Activated CD8-positive, alpha-beta T cell treated with anti-CD3 and anti-CD28 coated beads, Interleukin-2, amount 10 ng/mL, durations not matched to agents 7 days and 5 days (primary cell): ENCODE measurements around the gene ZNF91. TPM values are rescaled to one million over a fixed set of nuclear protein-coding genes. Genes with fewer than 3 reads are reported as not detected.
"Not testable (repeated sequence)": the region's sequence is repeated elsewhere in the genome, so short reads cannot be mapped to it uniquely, and the experiment has no call there.

Experiments used
- ATAC-seq: fragments of 150-1000 bp; cut with Tn5 transposase; one replicate; pipeline ENCODE4 v1.10.0; 2021; ENCODE audit warnings: moderate library complexity
- CTCF ChIA-PET: fragments of 350-600 bp; sonication (Branson Sonifier 250); formaldehyde crosslinking; loops from one replicate; lab custom pipeline; 2021; ENCODE audit warnings: antibody characterized with exemption; lab: Charles Lee
- POLR2A ChIA-PET: fragments of 350-600 bp; sonication (Branson Sonifier 250); formaldehyde crosslinking; loops from one replicate; lab custom pipeline; 2021; ENCODE audit warnings: antibody characterized with exemption; lab: Charles Lee
- DNase-seq: peaks from one replicate; pipeline ENCODE4 v3.0.0-alpha.2; 2020
- H3K27ac Mint-ChIP-seq: one replicate; pipeline ENCODE4 v1.8.0; 2021; ENCODE audit warnings: mild to moderate bottlenecking, mixed read lengths
- H3K27me3 Mint-ChIP-seq: one replicate; pipeline ENCODE4 v1.8.0; 2021; ENCODE audit warnings: low read depth, mixed read lengths
- H3K36me3 Mint-ChIP-seq: one replicate; pipeline ENCODE4 v1.8.0; 2021; ENCODE audit warnings: low read depth, mixed read lengths
- H3K4me1 Mint-ChIP-seq: one replicate; pipeline ENCODE4 v1.8.0; 2021; ENCODE audit warnings: low read depth, mixed read lengths
- H3K4me3 Mint-ChIP-seq: one replicate; pipeline ENCODE4 v1.8.0; 2021; ENCODE audit warnings: mild to moderate bottlenecking, mixed read lengths
- H3K9me3 Mint-ChIP-seq: one replicate; pipeline ENCODE4 v1.8.0; 2022; ENCODE audit warnings: mixed read lengths; ENCODE audit not compliant: insufficient read depth
- total RNA-seq, 2 experiments: library from RNA; stranded (reverse); gene quantifications; one replicate each; pipeline ENCODE4 v1.2.3, GENCODE V29; 2021

Gene ZNF91
- total RNA-seq, 2 experiments from 2014 or later = 32.0 to 35.8 TPM

- ChIA-PET CTCF (no interaction called here), POLR2A (no interaction called here)
- Mint-ChIP-seq H3K36me3 (no peaks in the 10 kb centered on the region), H3K9me3 (peaks cover 21% of the 10 kb centered on the region), H3K4me3 (no peak overlapping the region), H3K4me1 (no peaks in the 10 kb centered on the region), H3K27ac (no peak overlapping the region), H3K27me3 (no peaks in the 10 kb centered on the region)
- DNase-seq (no peak), ATAC-seq (no peak)
Observed at GRCh38 chr19:23315286-23315685, 80.0 kb downstream of the ZNF91 start.

- ChIA-PET POLR2A (no interaction called here), CTCF (no interaction called here)
- H3K4me3 Mint-ChIP-seq = no peak overlapping the region
- DNase-seq = no peak
- H3K9me3 Mint-ChIP-seq = peaks cover 21% of the 10 kb centered on the region
- H3K36me3 Mint-ChIP-seq = no peaks in the 10 kb centered on the region
- no peak overlapping the region for H3K27ac Mint-ChIP-seq
- no peaks in the 10 kb centered on the region for H3K4me1 Mint-ChIP-seq
- no peak for ATAC-seq
- H3K27me3 Mint-ChIP-seq = no peaks in the 10 kb centered on the region
Observed at GRCh38 chr19:23314505-23315251, 80.6 kb downstream of the ZNF91 start.

GRCh38 chr19:23313196-23313595, 82.1 kb downstream of the ZNF91 start:
- Mint-ChIP-seq H3K27me3 (no peaks in the 10 kb centered on the region), H3K9me3 (peaks cover 14% of the 10 kb centered on the region), H3K36me3 (no peaks in the 10 kb centered on the region), H3K27ac (no peak overlapping the region), H3K4me1 (no peaks in the 10 kb centered on the region), H3K4me3 (no peak overlapping the region)
- ChIA-PET POLR2A (no interaction called here), CTCF (no interaction called here)
- ATAC-seq (no peak), DNase-seq (no peak)

GRCh38 chr19:23312515-23312914, 82.8 kb downstream of the ZNF91 start:
- ChIA-PET POLR2A (no interaction called here), CTCF (no interaction called here)
- no peak overlapping the region for H3K4me3 Mint-ChIP-seq
- peaks cover 9% of the 10 kb centered on the region for H3K9me3 Mint-ChIP-seq
- no peak for ATAC-seq
- no peaks in the 10 kb centered on the region for H3K36me3 Mint-ChIP-seq
- no peak overlapping the region for H3K27ac Mint-ChIP-seq
- H3K27me3 Mint-ChIP-seq = no peaks in the 10 kb centered on the region
- no peak for DNase-seq
- no peaks in the 10 kb centered on the region for H3K4me1 Mint-ChIP-seq

GRCh38 chr19:23311551-23311950, 83.7 kb downstream of the ZNF91 start:
- H3K27ac Mint-ChIP-seq = no peak overlapping the region
- no peak for DNase-seq
- H3K27me3 Mint-ChIP-seq = no peaks in the 10 kb centered on the region
- no peak overlapping the region for H3K4me3 Mint-ChIP-seq
- no peaks in the 10 kb centered on the region for H3K4me1 Mint-ChIP-seq
- CTCF ChIA-PET = no interaction called here
- H3K36me3 Mint-ChIP-seq = no peaks in the 10 kb centered on the region
- H3K9me3 Mint-ChIP-seq = peaks cover 9% of the 10 kb centered on the region
- no peak for ATAC-seq
- POLR2A ChIA-PET = no interaction called here

- ATAC-seq = no peak
Observed at GRCh38 chr19:23310729-23311211, 84.5 kb downstream of the ZNF91 start.

GRCh38 chr19:23309926-23310325, 85.3 kb downstream of the ZNF91 start:
- Mint-ChIP-seq H3K9me3 (peaks cover 9% of the 10 kb centered on the region), H3K4me1 (no peaks in the 10 kb centered on the region), H3K4me3 (no peak overlapping the region), H3K27ac (no peak overlapping the region), H3K36me3 (no peaks in the 10 kb centered on the region), H3K27me3 (no peaks in the 10 kb centered on the region)
- POLR2A ChIA-PET = no interaction called here
- ATAC-seq (no peak), DNase-seq (no peak)
- CTCF ChIA-PET = no interaction called here

More at GRCh38 chr19:23310729-23311211, 84.5 kb downstream of the ZNF91 start:
- no peak for DNase-seq
- Mint-ChIP-seq H3K4me3 (no peak overlapping the region), H3K9me3 (peaks cover 9% of the 10 kb centered on the region), H3K36me3 (no peaks in the 10 kb centered on the region), H3K4me1 (no peaks in the 10 kb centered on the region), H3K27me3 (no peaks in the 10 kb centered on the region), H3K27ac (no peak overlapping the region)
- ChIA-PET POLR2A (no interaction called here), CTCF (no interaction called here)

GRCh38 chr19:23305555-23305954, 89.7 kb downstream of the ZNF91 start:
- no peak overlapping the region for H3K27ac Mint-ChIP-seq
- no peaks in the 10 kb centered on the region for H3K27me3 Mint-ChIP-seq
- H3K9me3 Mint-ChIP-seq = peaks cover 19% of the 10 kb centered on the region

GRCh38 chr19:23304238-23304637, 91.0 kb downstream of the ZNF91 start:
- POLR2A ChIA-PET = no interaction called here
- H3K4me1 Mint-ChIP-seq = no peaks in the 10 kb centered on the region

More at GRCh38 chr19:23305555-23305954, 89.7 kb downstream of the ZNF91 start:
- no peak for ATAC-seq
- Mint-ChIP-seq H3K4me1 (no peaks in the 10 kb centered on the region), H3K4me3 (no peak overlapping the region), H3K36me3 (no peaks in the 10 kb centered on the region)
- no peak for DNase-seq
- ChIA-PET CTCF (no interaction called here), POLR2A (no interaction called here)

GRCh38 chr19:23294141-23294540, 101.1 kb downstream of the ZNF91 start:
- Mint-ChIP-seq H3K27ac (no peak overlapping the region), H3K27me3 (no peaks in the 10 kb centered on the region), H3K4me1 (no peaks in the 10 kb centered on the region), H3K4me3 (no peak overlapping the region), H3K36me3 (no peaks in the 10 kb centered on the region), H3K9me3 (peaks cover 26% of the 10 kb centered on the region)
- no peak for ATAC-seq
- ChIA-PET POLR2A (no interaction called here), CTCF (no interaction called here)
- DNase-seq = no peak

More at GRCh38 chr19:23304238-23304637, 91.0 kb downstream of the ZNF91 start:
- Mint-ChIP-seq H3K27me3 (no peaks in the 10 kb centered on the region), H3K4me3 (no peak overlapping the region), H3K36me3 (no peaks in the 10 kb centered on the region), H3K9me3 (peaks cover 30% of the 10 kb centered on the region), H3K27ac (no peak overlapping the region)
- DNase-seq = no peak
- CTCF ChIA-PET = no interaction called here
- no peak for ATAC-seq

- H3K4me1 Mint-ChIP-seq, ATAC-seq: not testable (repeated sequence)
Observed at GRCh38 chr19:23289966-23290365, 105.3 kb downstream of the ZNF91 start.

More at GRCh38 chr19:23289966-23290365, 105.3 kb downstream of the ZNF91 start:
- H3K27me3 Mint-ChIP-seq, CTCF ChIA-PET, POLR2A ChIA-PET, H3K4me3 Mint-ChIP-seq, H3K36me3 Mint-ChIP-seq, H3K27ac Mint-ChIP-seq, DNase-seq: not testable (repeated sequence)
- peaks cover 34% of the 10 kb centered on the region for H3K9me3 Mint-ChIP-seq
